HepG2 (cell line): ENCODE measurements around the gene LITAFD. TPM values are rescaled to one million over a fixed set of nuclear protein-coding genes. Genes with fewer than 3 reads are reported as not detected.

Experiments used
- BRCA1 ChIP-seq: sonication (generic); formaldehyde crosslinking; IDR thresholded peaks from 2 replicates; pipeline ENCODE4 v1.4.0; 2020; ENCODE audit warnings: missing genetic modification reagents
- CBFB ChIP-seq: sonication (generic); formaldehyde crosslinking; IDR thresholded peaks from 2 replicates; pipeline ENCODE4 v1.4.0; 2020; ENCODE audit warnings: missing genetic modification reagents
- HES4 ChIP-seq: sonication (generic); formaldehyde crosslinking; IDR thresholded peaks from 2 replicates; pipeline ENCODE4 v1.9.0; 2021; ENCODE audit warnings: mild to moderate bottlenecking, missing genetic modification reagents, borderline replicate concordance
- HNF4A ChIP-seq: sonication (generic); formaldehyde crosslinking; IDR thresholded peaks from 2 replicates; pipeline ENCODE4 v1.4.0; 2020; ENCODE audit warnings: missing genetic modification reagents
- KDM2A ChIP-seq: sonication (generic); formaldehyde crosslinking; IDR thresholded peaks from 2 replicates; pipeline ENCODE4 v1.4.0; 2020; ENCODE audit warnings: low read depth, missing genetic modification reagents, borderline replicate concordance
- KLF16 ChIP-seq, 2 experiments: sonication (generic) in 1 of 2; formaldehyde crosslinking in 1 of 2; IDR thresholded peaks; 2 replicates each; pipeline versions ENCODE4 v1.6.1 to v1.8.0; 2016 to 2023; ENCODE audit warnings: missing genetic modification reagents in 2 of 2, missing compliant biosample characterization in 1 of 2
- PPARG ChIP-seq: conservative IDR thresholded peaks from 2 replicates; pipeline ENCODE4 v1.6.1; 2016; ENCODE audit warnings: missing biosample characterization, missing genetic modification reagents
- THYN1 ChIP-seq: sonication (generic); formaldehyde crosslinking; IDR thresholded peaks from 2 replicates; pipeline ENCODE4 v1.8.1; 2023; ENCODE audit warnings: low read depth, mild to moderate bottlenecking, moderate library complexity, missing genetic modification reagents, borderline replicate concordance
- YY1 ChIP-seq: IDR thresholded peaks from 2 replicates; pipeline ENCODE4 v1.6.1; 2011; ENCODE audit warnings: low read length, low read depth, moderate library complexity, mild to moderate bottlenecking; ENCODE audit not compliant: insufficient read depth, insufficient replicate concordance
- ZFP1 ChIP-seq: IDR thresholded peaks from 2 replicates; pipeline ENCODE4 v1.6.1; 2016
- ZNF138 ChIP-seq: sonication (generic); formaldehyde crosslinking; IDR thresholded peaks from 2 replicates; pipeline ENCODE4 v1.5.0; 2020; ENCODE audit warnings: mild to moderate bottlenecking, low read depth, missing genetic modification reagents
- polyA plus RNA-seq, 8 experiments: library from polyadenylated mRNA; depleted of rRNA in 3 of 8; stranded (reverse) in 7 of 8; unstranded in 1 of 8; fragments of >200 nt; fragmentation: Illumina TruSeq in 4 of 8; extraction: Trizol in 4 of 8; gene quantifications; 2 replicates each; pipeline versions ENCODE4 v1.2.1 to v1.2.3, GENCODE V29; 2011 to 2016; ENCODE audit warnings: low read depth in 4 of 8, missing spikeins in 1 of 8, mixed read lengths in 1 of 8; ENCODE audit not compliant: insufficient read depth in 1 of 8
- total RNA-seq, 5 experiments: library from RNA; depleted of rRNA; stranded (reverse); fragments of >200 nt; fragmentation: Illumina TruSeq; extraction: Trizol; gene quantifications; 2 replicates each; pipeline ENCODE4 v1.2.3, GENCODE V29; 2016; ENCODE audit warnings: low read depth in 1 of 5
- TF ChIP-seq, protein P1 (sequence below): sonication (generic); formaldehyde crosslinking; IDR thresholded peaks from 2 replicates; pipeline ENCODE4 v1.4.0; 2020; ENCODE audit warnings: missing genetic modification reagents
- TF ChIP-seq, protein P2 (sequence below): IDR thresholded peaks from 2 replicates; pipeline ENCODE4 v1.6.1; 2012; ENCODE audit warnings: low read length, improper control_type of control experiment
- TF ChIP-seq, protein P3 (sequence below): sonication (generic); formaldehyde crosslinking; IDR thresholded peaks from 2 replicates; pipeline ENCODE4 v1.5.0; 2020; ENCODE audit warnings: mild to moderate bottlenecking, missing genetic modification reagents
- TF ChIP-seq, protein P4 (sequence below): sonication (generic); formaldehyde crosslinking; IDR thresholded peaks from 2 replicates; pipeline ENCODE4 v1.4.0; 2020; ENCODE audit warnings: missing genetic modification reagents, borderline replicate concordance
- TF ChIP-seq, protein P5 (sequence below): sonication (generic); formaldehyde crosslinking; conservative IDR thresholded peaks from 2 replicates; pipeline ENCODE4 v1.4.0; 2020; ENCODE audit warnings: mild to moderate bottlenecking, missing genetic modification reagents, moderate library complexity

LITAFD gene
- total and polyA plus RNA-seq, 2 of the 13 experiments (the other 11 are each of a cell fraction or from before 2014, with no cell fraction given), result not detected

DNA sequence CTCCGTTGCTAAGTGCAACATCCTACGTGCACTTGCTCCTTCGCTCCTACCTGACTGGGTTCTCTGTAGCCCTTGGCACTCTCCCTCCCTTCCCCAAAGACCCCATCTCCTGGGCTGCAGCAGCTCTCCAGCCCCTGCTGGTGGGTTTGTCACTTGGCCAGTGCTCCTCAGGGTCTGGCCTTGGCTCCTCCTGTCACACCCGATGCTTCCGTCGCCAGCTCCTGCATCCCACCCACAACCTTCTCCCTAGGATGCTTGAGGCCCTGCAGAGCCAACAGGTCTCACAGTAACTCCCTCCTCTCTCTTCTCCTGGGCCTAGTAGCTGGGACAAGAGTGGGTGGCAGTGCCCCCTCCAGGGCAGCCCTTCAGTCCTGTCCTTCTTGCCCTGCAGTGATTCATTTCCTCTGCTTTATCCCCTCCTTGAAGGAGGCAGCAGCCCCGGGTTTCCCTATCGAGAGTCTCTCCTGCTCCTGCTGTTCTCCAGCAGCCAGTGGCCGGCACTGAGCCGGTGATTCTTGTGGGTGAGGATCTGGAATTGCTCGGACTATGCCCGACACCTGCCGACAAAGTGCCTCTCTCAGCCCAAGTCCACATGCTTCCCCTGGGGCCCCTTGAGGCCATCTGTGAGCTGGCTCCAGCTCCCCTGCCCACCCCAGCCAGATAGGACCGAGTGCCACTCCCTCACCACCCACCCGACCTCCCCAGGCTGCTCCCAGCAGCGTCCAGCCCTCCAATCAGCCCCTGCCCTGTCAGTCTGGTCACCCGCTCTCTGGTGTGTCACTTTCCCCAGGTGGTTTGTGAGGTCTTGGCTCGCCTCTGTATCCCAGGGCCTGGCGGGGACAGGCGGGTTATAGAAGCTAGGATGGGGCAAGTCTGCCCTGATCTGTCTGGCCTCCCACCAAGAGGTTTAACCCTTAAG, 3.8 kb downstream of the LITAFD start (continued):
- TF ChIP-seq HES4 (CRISPR knock-in tag) (no peak; the same call in 1 of the 2 replicates), BRCA1 (CRISPR knock-in tag) (no peak; the same call in 1 of the 2 replicates), CBFB (CRISPR knock-in tag) (no peak), KDM2A (peak; percentile 71), PPARG (no peak), THYN1 (CRISPR knock-in tag) (no peak), YY1 (no peak), KLF16 (CRISPR knock-in tag; IDR thresholded peaks at IDR 0.05) (no peak), HNF4A (CRISPR knock-in tag) (peak; percentile 62), ZFP1 (CRISPR knock-in tag) (no peak), ZNF138 (CRISPR knock-in tag) (no peak; the same call in 1 of the 2 replicates)
- TF ChIP-seq, protein P1, sequence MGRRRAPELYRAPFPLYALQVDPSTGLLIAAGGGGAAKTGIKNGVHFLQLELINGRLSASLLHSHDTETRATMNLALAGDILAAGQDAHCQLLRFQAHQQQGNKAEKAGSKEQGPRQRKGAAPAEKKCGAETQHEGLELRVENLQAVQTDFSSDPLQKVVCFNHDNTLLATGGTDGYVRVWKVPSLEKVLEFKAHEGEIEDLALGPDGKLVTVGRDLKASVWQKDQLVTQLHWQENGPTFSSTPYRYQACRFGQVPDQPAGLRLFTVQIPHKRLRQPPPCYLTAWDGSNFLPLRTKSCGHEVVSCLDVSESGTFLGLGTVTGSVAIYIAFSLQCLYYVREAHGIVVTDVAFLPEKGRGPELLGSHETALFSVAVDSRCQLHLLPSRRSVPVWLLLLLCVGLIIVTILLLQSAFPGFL (CRISPR knock-in tag), result no peak
- TF ChIP-seq, protein P2, sequence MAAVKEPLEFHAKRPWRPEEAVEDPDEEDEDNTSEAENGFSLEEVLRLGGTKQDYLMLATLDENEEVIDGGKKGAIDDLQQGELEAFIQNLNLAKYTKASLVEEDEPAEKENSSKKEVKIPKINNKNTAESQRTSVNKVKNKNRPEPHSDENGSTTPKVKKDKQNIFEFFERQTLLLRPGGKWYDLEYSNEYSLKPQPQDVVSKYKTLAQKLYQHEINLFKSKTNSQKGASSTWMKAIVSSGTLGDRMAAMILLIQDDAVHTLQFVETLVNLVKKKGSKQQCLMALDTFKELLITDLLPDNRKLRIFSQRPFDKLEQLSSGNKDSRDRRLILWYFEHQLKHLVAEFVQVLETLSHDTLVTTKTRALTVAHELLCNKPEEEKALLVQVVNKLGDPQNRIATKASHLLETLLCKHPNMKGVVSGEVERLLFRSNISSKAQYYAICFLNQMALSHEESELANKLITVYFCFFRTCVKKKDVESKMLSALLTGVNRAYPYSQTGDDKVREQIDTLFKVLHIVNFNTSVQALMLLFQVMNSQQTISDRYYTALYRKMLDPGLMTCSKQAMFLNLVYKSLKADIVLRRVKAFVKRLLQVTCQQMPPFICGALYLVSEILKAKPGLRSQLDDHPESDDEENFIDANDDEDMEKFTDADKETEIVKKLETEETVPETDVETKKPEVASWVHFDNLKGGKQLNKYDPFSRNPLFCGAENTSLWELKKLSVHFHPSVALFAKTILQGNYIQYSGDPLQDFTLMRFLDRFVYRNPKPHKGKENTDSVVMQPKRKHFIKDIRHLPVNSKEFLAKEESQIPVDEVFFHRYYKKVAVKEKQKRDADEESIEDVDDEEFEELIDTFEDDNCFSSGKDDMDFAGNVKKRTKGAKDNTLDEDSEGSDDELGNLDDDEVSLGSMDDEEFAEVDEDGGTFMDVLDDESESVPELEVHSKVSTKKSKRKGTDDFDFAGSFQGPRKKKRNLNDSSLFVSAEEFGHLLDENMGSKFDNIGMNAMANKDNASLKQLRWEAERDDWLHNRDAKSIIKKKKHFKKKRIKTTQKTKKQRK, result no peak
- TF ChIP-seq, protein P3, sequence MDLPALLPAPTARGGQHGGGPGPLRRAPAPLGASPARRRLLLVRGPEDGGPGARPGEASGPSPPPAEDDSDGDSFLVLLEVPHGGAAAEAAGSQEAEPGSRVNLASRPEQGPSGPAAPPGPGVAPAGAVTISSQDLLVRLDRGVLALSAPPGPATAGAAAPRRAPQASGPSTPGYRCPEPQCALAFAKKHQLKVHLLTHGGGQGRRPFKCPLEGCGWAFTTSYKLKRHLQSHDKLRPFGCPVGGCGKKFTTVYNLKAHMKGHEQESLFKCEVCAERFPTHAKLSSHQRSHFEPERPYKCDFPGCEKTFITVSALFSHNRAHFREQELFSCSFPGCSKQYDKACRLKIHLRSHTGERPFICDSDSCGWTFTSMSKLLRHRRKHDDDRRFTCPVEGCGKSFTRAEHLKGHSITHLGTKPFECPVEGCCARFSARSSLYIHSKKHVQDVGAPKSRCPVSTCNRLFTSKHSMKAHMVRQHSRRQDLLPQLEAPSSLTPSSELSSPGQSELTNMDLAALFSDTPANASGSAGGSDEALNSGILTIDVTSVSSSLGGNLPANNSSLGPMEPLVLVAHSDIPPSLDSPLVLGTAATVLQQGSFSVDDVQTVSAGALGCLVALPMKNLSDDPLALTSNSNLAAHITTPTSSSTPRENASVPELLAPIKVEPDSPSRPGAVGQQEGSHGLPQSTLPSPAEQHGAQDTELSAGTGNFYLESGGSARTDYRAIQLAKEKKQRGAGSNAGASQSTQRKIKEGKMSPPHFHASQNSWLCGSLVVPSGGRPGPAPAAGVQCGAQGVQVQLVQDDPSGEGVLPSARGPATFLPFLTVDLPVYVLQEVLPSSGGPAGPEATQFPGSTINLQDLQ, result no peak
- TF ChIP-seq, protein P4, sequence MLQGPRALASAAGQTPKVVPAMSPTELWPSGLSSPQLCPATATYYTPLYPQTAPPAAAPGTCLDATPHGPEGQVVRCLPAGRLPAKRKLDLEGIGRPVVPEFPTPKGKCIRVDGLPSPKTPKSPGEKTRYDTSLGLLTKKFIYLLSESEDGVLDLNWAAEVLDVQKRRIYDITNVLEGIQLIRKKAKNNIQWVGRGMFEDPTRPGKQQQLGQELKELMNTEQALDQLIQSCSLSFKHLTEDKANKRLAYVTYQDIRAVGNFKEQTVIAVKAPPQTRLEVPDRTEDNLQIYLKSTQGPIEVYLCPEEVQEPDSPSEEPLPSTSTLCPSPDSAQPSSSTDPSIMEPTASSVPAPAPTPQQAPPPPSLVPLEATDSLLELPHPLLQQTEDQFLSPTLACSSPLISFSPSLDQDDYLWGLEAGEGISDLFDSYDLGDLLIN (CRISPR knock-in tag), result no peak
- TF ChIP-seq, protein P5, sequence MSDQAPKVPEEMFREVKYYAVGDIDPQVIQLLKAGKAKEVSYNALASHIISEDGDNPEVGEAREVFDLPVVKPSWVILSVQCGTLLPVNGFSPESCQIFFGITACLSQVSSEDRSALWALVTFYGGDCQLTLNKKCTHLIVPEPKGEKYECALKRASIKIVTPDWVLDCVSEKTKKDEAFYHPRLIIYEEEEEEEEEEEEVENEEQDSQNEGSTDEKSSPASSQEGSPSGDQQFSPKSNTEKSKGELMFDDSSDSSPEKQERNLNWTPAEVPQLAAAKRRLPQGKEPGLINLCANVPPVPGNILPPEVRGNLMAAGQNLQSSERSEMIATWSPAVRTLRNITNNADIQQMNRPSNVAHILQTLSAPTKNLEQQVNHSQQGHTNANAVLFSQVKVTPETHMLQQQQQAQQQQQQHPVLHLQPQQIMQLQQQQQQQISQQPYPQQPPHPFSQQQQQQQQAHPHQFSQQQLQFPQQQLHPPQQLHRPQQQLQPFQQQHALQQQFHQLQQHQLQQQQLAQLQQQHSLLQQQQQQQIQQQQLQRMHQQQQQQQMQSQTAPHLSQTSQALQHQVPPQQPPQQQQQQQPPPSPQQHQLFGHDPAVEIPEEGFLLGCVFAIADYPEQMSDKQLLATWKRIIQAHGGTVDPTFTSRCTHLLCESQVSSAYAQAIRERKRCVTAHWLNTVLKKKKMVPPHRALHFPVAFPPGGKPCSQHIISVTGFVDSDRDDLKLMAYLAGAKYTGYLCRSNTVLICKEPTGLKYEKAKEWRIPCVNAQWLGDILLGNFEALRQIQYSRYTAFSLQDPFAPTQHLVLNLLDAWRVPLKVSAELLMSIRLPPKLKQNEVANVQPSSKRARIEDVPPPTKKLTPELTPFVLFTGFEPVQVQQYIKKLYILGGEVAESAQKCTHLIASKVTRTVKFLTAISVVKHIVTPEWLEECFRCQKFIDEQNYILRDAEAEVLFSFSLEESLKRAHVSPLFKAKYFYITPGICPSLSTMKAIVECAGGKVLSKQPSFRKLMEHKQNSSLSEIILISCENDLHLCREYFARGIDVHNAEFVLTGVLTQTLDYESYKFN (CRISPR knock-in tag), result peak; percentile 25; the same call in 1 of the 2 replicates
